Caco-2 (cell line): Measurements from ENCODE around the gene GLMP. TPM values are rescaled to one million over a fixed set of nuclear protein-coding genes. Genes with fewer than 3 reads are reported as not detected.

Source experiments
- BruUV-seq: library from RNA; stranded (reverse); fragments of 400-500 nt; replicated peaks from 2 replicates; lab custom pipeline; 2021; lab: Mats Ljungman, UMichigan
- CTCF ChIA-PET: fragments of 300-600 bp; sonication (Branson Sonifier 250); formaldehyde crosslinking; loops from one replicate; lab custom pipeline; 2022; ENCODE audit warnings: antibody characterized with exemption; lab: Charles Lee
- POLR2A ChIA-PET: fragments of 300-600 bp; sonication (Branson Sonifier 250); formaldehyde crosslinking; loops from one replicate; lab custom pipeline; 2022; ENCODE audit warnings: antibody characterized with exemption; lab: Charles Lee
- DNase-seq, 2 experiments: peaks; one replicate each; pipeline versions ENCODE4 v3.0.0 to v3.0.0-alpha.2; 2020 to 2022
- H3K27me3 ChIP-seq: replicated peaks from 2 replicates; pipeline ENCODE4 v1.6.0; 2011; ENCODE audit warnings: low read length; ENCODE audit not compliant: control insufficient read depth, insufficient read depth
- H3K36me3 ChIP-seq: 2 replicates; pipeline ENCODE4 v1.5.1; 2011; ENCODE audit warnings: low read length; ENCODE audit not compliant: control insufficient read depth, insufficient read depth
- H3K4me1 ChIP-seq: fragments of 250-450 bp; sonication (Bioruptor Pico); 2 replicates; pipeline ENCODE4 v1.5.1; 2020; ENCODE audit warnings: mild to moderate bottlenecking
- H3K4me3 ChIP-seq: 2 replicates; pipeline ENCODE4 v1.5.1; 2011; ENCODE audit warnings: low read depth, mild to moderate bottlenecking, control low read depth, low read length
- H3K9me3 ChIP-seq: fragments of 250-450 bp; sonication (Bioruptor Pico); 2 replicates; pipeline ENCODE4 v1.5.1; 2020; ENCODE audit warnings: mild to moderate bottlenecking, moderate library complexity
- H3K27ac Mint-ChIP-seq: one replicate; pipeline ENCODE4 v1.8.0; 2022; ENCODE audit warnings: mixed read lengths; ENCODE audit not compliant: unreplicated experiment
- H3K27me3 Mint-ChIP-seq: one replicate; pipeline ENCODE4 v1.8.0; 2022; ENCODE audit warnings: mixed read lengths; ENCODE audit not compliant: insufficient read depth, unreplicated experiment
- H3K36me3 Mint-ChIP-seq: one replicate; pipeline ENCODE4 v1.8.0; 2022; ENCODE audit warnings: mild to moderate bottlenecking, mixed read lengths; ENCODE audit not compliant: insufficient read depth, unreplicated experiment
- H3K4me1 Mint-ChIP-seq: one replicate; pipeline ENCODE4 v1.8.0; 2022; ENCODE audit warnings: low read depth, mixed read lengths; ENCODE audit not compliant: unreplicated experiment
- H3K4me3 Mint-ChIP-seq: one replicate; pipeline ENCODE4 v1.8.0; 2022; ENCODE audit warnings: mild to moderate bottlenecking, moderate library complexity, mixed read lengths; ENCODE audit not compliant: unreplicated experiment
- H3K9me3 Mint-ChIP-seq: one replicate; pipeline ENCODE4 v1.8.0; 2022; ENCODE audit warnings: mixed read lengths; ENCODE audit not compliant: unreplicated experiment
- intact Hi-C: fragments of 100-400 bp; cut with micrococcal nuclease; formaldehyde crosslinking; loops from one replicate; pipeline ENCODE4 v1.10.0; 2022; ENCODE audit not compliant: unreplicated experiment
- total RNA-seq: library from RNA; stranded (reverse); gene quantifications from 2 replicates; pipeline ENCODE4 v1.2.3, GENCODE V29; 2022
- TF ChIP-seq, protein P1 (sequence below), 2 experiments: fragments of 200-600 bp in 1 of 2; IDR thresholded peaks; 1 replicate in 1 of 2; 2 replicates in 1 of 2; pipeline versions ENCODE4 v1.5.1 to v1.8.0; 2011 to 2022; ENCODE audit warnings: antibody characterized with exemption in 1 of 2, control low read depth in 1 of 2, inconsistent platforms in 1 of 2, low read depth in 1 of 2, low read length in 1 of 2, mild to moderate bottlenecking in 1 of 2, moderate library complexity in 1 of 2; ENCODE audit not compliant: insufficient read depth in 1 of 2, severe bottlenecking in 1 of 2, unreplicated experiment in 1 of 2

GLMP gene
- total RNA-seq, 1 experiment from 2014 or later, result 63.9 TPM

DNA sequence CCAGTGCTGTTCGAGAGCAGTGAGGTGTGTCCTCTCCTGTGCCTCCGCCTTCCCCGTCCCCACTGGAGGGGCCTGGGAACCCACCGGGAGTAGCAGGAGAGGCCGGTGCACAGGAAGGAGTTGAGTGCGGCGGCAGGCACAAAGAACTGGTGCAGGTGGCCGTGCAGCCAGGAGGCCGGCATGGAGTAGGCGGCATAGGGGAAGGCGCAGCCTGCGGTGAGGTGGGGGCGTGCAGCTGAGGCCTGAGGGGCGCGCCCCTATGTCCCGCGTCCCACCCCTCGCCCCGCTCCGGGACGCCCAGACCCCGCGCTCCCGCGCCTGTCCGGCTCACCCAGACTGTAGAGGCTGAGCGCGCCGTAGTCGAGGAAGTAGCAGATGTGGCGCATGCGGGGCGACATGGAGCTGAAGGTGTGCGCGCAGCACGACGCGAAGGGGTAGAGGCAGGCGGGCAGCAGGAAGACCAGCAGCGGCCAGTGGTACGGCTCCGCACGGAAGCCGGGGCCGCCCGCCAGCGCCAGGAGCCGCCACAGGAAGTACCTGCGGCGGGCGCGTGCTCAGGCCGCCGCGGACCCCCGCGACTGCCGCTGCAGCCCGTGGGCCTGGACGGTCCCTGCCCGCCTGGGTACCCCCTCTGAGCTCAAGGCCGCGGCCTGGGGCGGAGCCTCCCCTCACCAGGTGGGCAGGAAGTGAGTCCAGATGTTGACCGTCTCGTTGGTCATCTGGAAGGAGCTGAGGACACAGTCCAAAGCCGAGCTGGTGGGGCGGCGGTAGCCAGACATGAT, 49.8 kb downstream of the GLMP start:
- Mint-ChIP-seq H3K9me3 (no peaks in the 10 kb centered on the region), H3K4me3 (peak overlapping the region; percentile 22), H3K4me1 (peaks cover 4% of the 10 kb centered on the region), H3K27ac (no peak overlapping the region), H3K36me3 (peaks cover 77% of the 10 kb centered on the region), H3K27me3 (no peaks in the 10 kb centered on the region)
- Histone ChIP-seq H3K4me1 (no peaks in the 10 kb centered on the region), H3K36me3 (peaks cover 2% of the 10 kb centered on the region; the same call in 1 of the 2 replicates), H3K27me3 (no peaks in the 10 kb centered on the region), H3K4me3 (no peak overlapping the region), H3K9me3 (no peaks in the 10 kb centered on the region)
- DNase-seq, result no peak
- intact Hi-C loops, result no loop called here
- ChIA-PET CTCF (interaction anchor here (1.6 to 1.9 kb wide), 2 partner anchors 104 to 109 kb away, joined by 6 read pairs; no protein-coding TSS in a partner anchor), POLR2A (no interaction called here)
- TF ChIP-seq, protein P1, sequence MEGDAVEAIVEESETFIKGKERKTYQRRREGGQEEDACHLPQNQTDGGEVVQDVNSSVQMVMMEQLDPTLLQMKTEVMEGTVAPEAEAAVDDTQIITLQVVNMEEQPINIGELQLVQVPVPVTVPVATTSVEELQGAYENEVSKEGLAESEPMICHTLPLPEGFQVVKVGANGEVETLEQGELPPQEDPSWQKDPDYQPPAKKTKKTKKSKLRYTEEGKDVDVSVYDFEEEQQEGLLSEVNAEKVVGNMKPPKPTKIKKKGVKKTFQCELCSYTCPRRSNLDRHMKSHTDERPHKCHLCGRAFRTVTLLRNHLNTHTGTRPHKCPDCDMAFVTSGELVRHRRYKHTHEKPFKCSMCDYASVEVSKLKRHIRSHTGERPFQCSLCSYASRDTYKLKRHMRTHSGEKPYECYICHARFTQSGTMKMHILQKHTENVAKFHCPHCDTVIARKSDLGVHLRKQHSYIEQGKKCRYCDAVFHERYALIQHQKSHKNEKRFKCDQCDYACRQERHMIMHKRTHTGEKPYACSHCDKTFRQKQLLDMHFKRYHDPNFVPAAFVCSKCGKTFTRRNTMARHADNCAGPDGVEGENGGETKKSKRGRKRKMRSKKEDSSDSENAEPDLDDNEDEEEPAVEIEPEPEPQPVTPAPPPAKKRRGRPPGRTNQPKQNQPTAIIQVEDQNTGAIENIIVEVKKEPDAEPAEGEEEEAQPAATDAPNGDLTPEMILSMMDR (IDR thresholded peaks at IDR 0.05; ENCODE audit: insufficient read depth in 1 of 2, low read depth in 1 of 2, low read length in 1 of 2, severe bottlenecking in 1 of 2, unreplicated experiment in 1 of 2), result no peak
- no TSS peak for BruUV-seq

- CTCF ChIA-PET, result no interaction called here
- Mint-ChIP-seq H3K9me3 (no peaks in the 10 kb centered on the region), H3K27me3 (no peaks in the 10 kb centered on the region), H3K36me3 (peaks cover 75% of the 10 kb centered on the region), H3K4me1 (peaks cover 4% of the 10 kb centered on the region), H3K27ac (no peak overlapping the region), H3K4me3 (peak overlapping the region; percentile 22)
- Histone ChIP-seq H3K9me3 (no peaks in the 10 kb centered on the region), H3K36me3 (no peaks in the 10 kb centered on the region), H3K4me3 (no peak overlapping the region), H3K4me1 (no peaks in the 10 kb centered on the region), H3K27me3 (no peaks in the 10 kb centered on the region)
- TF ChIP-seq, protein P1 (IDR thresholded peaks at IDR 0.05; ENCODE audit: insufficient read depth in 1 of 2, low read depth in 1 of 2, low read length in 1 of 2, severe bottlenecking in 1 of 2, unreplicated experiment in 1 of 2), result no peak
- POLR2A ChIA-PET, result no interaction called here
- BruUV-seq, result no TSS peak
- intact Hi-C loops, result no loop called here
- no peak for DNase-seq
These were observed 50.8 kb downstream of the GLMP start for GRCh38 chr1:156244712-156245111.

GRCh38 chr1:156244126-156244525, 51.4 kb downstream of the GLMP start:
- H3K36me3 ChIP-seq, result no peaks in the 10 kb centered on the region
- peaks cover 4% of the 10 kb centered on the region for H3K4me1 Mint-ChIP-seq
- H3K4me1 ChIP-seq, result no peaks in the 10 kb centered on the region
- peak overlapping the region; percentile 33 for H3K27ac Mint-ChIP-seq
- POLR2A ChIA-PET, result no interaction called here
- no peaks in the 10 kb centered on the region for H3K27me3 ChIP-seq
- DNase-seq, result no peak
- H3K36me3 Mint-ChIP-seq, result peaks cover 73% of the 10 kb centered on the region
- H3K9me3 ChIP-seq, result no peaks in the 10 kb centered on the region
- CTCF ChIA-PET, result no interaction called here
- TF ChIP-seq, protein P1 (IDR thresholded peaks at IDR 0.05; ENCODE audit: insufficient read depth in 1 of 2, low read depth in 1 of 2, low read length in 1 of 2, severe bottlenecking in 1 of 2, unreplicated experiment in 1 of 2), result no peak
- H3K9me3 Mint-ChIP-seq, result no peaks in the 10 kb centered on the region
- no peaks in the 10 kb centered on the region for H3K27me3 Mint-ChIP-seq
- H3K4me3 ChIP-seq, result no peak overlapping the region
- H3K4me3 Mint-ChIP-seq, result no peak overlapping the region
- intact Hi-C loops, result no loop called here
- BruUV-seq, result no TSS peak
